H1 (cell line): ENCODE data around the gene BBLN.

ENCODE experiments used
- BACH1 ChIP-seq: IDR thresholded peaks from 2 replicates; pipeline ENCODE4 v1.6.1; 2012; ENCODE audit warnings: low read length, improper control_type of control experiment
- EGR1 ChIP-seq: IDR thresholded peaks from 2 replicates; pipeline ENCODE4 v1.6.1; 2011; ENCODE audit warnings: low read depth, low read length, borderline replicate concordance
- EZH2 ChIP-seq: fragments of 200-600 bp; sonication (generic); IDR thresholded peaks from 2 replicates; pipeline ENCODE4 v1.7.1; 2012; ENCODE audit warnings: low read depth, mild to moderate bottlenecking, moderate library complexity, low read length, inconsistent platforms; ENCODE audit not compliant: severe bottlenecking
- JUN ChIP-seq: IDR thresholded peaks from 2 replicates; pipeline ENCODE4 v1.6.1; 2011; ENCODE audit warnings: low read depth, mild to moderate bottlenecking, improper control_type of control experiment, low read length
- JUND ChIP-seq: IDR thresholded peaks from 2 replicates; pipeline ENCODE4 v1.6.1; 2011; ENCODE audit warnings: mild to moderate bottlenecking, improper control_type of control experiment, low read length
- TF ChIP-seq, protein P1 (sequence below), 3 experiments: IDR thresholded peaks; 1 replicate in 2 of 3; 2 replicates in 1 of 3; pipeline versions ENCODE4 v1.5.1 to v1.6.1; 2011; ENCODE audit warnings: low read length in 3 of 3, mild to moderate bottlenecking in 3 of 3, inconsistent platforms in 2 of 3, low read depth in 1 of 3, moderate library complexity in 1 of 3; ENCODE audit not compliant: insufficient read depth in 1 of 3; ENCODE audit errors: control extremely low read depth in 1 of 3

DNA sequence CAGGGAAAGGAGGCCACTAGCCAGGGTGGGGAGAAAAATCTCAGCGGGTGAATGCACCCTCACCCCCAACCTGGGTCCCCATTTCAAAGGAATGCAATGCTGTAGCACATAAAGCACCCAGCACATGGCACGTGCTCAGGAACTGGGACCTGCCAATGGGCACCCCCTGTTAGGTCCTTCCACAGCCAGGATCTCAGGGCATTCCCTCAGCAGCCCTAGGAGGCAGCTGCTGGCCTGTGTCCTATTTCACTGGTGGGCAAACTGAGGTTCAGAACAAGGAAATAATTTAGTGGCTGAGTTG lies 51.9 kb downstream of the BBLN start:
- TF ChIP-seq, protein P1, sequence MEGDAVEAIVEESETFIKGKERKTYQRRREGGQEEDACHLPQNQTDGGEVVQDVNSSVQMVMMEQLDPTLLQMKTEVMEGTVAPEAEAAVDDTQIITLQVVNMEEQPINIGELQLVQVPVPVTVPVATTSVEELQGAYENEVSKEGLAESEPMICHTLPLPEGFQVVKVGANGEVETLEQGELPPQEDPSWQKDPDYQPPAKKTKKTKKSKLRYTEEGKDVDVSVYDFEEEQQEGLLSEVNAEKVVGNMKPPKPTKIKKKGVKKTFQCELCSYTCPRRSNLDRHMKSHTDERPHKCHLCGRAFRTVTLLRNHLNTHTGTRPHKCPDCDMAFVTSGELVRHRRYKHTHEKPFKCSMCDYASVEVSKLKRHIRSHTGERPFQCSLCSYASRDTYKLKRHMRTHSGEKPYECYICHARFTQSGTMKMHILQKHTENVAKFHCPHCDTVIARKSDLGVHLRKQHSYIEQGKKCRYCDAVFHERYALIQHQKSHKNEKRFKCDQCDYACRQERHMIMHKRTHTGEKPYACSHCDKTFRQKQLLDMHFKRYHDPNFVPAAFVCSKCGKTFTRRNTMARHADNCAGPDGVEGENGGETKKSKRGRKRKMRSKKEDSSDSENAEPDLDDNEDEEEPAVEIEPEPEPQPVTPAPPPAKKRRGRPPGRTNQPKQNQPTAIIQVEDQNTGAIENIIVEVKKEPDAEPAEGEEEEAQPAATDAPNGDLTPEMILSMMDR (IDR thresholded peaks at IDR 0.05; ENCODE audit: control extremely low read depth in 1 of 3, insufficient read depth in 1 of 3, low read depth in 1 of 3, low read length in 3 of 3) = no peak
- TF ChIP-seq EGR1 (no peak), JUN (no peak), BACH1 (no peak), JUND (no peak), EZH2 (no peak)
